ENCODE measurements around the gene RGMB. TPM values are rescaled to one million over a fixed set of nuclear protein-coding genes. Genes with fewer than 3 reads are reported as not detected.
A peak's percentile ranks its signal among the peaks of the same experiment; 100 is the strongest.
"Not testable (repeated sequence)": the region's sequence is repeated elsewhere in the genome, so short reads cannot be mapped to it uniquely, and the experiment has no call there.

RGMB gene
- 10 to 100 TPM; 13.8 to 15.1 (median 14.2) TPM for polyA plus RNA-seq (ENCODE audit: insufficient read length in 3 of 3)

- DNase-seq (ENCODE audit: low read depth in 3 of 3, low spot score in 2 of 3), result peak in 2 of 3 donors; percentile 95 to 97
These were observed at the start of gene RGMB for GRCh38 chr5:98773464-98774191. Gene RGMB, plus strand, starts transcription at chr5:98773663. Its CDS starts 408 bp downstream, at chr5:98774071.

GRCh38 chr5:98726258-98726657, 47.2 kb upstream of the RGMB start:
- DNase-seq (ENCODE audit: low read depth in 3 of 3, low spot score in 2 of 3), result no peak

GRCh38 chr5:98727686-98728085, 45.8 kb upstream of the RGMB start:
- DNase-seq (ENCODE audit: low read depth in 3 of 3, low spot score in 2 of 3), result no peak

GRCh38 chr5:98734646-98735045, 38.8 kb upstream of the RGMB start:
- no peak for DNase-seq (ENCODE audit: low read depth in 3 of 3, low spot score in 2 of 3)

- no peak for DNase-seq (ENCODE audit: low read depth in 3 of 3, low spot score in 2 of 3)
These were observed 37.5 kb upstream of the RGMB start for GRCh38 chr5:98735806-98736507.

GRCh38 chr5:98736753-98737152, 36.7 kb upstream of the RGMB start:
- no peak for DNase-seq (ENCODE audit: low read depth in 3 of 3, low spot score in 2 of 3)

- not testable (repeated sequence) for DNase-seq (ENCODE audit: low read depth in 3 of 3, low spot score in 2 of 3)
These were observed 36.0 kb upstream of the RGMB start for GRCh38 chr5:98737441-98737840.

GRCh38 chr5:98738481-98739149, 34.8 kb upstream of the RGMB start:
- not testable (repeated sequence) for DNase-seq (ENCODE audit: low read depth in 3 of 3, low spot score in 2 of 3)

GRCh38 chr5:98741926-98742325, 31.5 kb upstream of the RGMB start:
- DNase-seq (ENCODE audit: low read depth in 3 of 3, low spot score in 2 of 3), result no peak

GRCh38 chr5:98742396-98743073, 30.9 kb upstream of the RGMB start:
- no peak for DNase-seq (ENCODE audit: low read depth in 3 of 3, low spot score in 2 of 3)

GRCh38 chr5:98748259-98748658, 25.2 kb upstream of the RGMB start:
- DNase-seq (ENCODE audit: low read depth in 3 of 3, low spot score in 2 of 3), result not testable (repeated sequence)

- no peak for DNase-seq (ENCODE audit: low read depth in 3 of 3, low spot score in 2 of 3)
These were observed 24.4 kb upstream of the RGMB start for GRCh38 chr5:98749046-98749445.

GRCh38 chr5:98750693-98751092, 22.8 kb upstream of the RGMB start:
- no peak for DNase-seq (ENCODE audit: low read depth in 3 of 3, low spot score in 2 of 3)

- not testable (repeated sequence) for DNase-seq (ENCODE audit: low read depth in 3 of 3, low spot score in 2 of 3)
These were observed 21.1 kb upstream of the RGMB start for GRCh38 chr5:98752331-98752730.

GRCh38 chr5:98752801-98753200, 20.7 kb upstream of the RGMB start:
- not testable (repeated sequence) for DNase-seq (ENCODE audit: low read depth in 3 of 3, low spot score in 2 of 3)

GRCh38 chr5:98753507-98753906, 20.0 kb upstream of the RGMB start:
- no peak for DNase-seq (ENCODE audit: low read depth in 3 of 3, low spot score in 2 of 3)

GRCh38 chr5:98755406-98755805, 18.1 kb upstream of the RGMB start:
- no peak for DNase-seq (ENCODE audit: low read depth in 3 of 3, low spot score in 2 of 3)

- no peak for DNase-seq (ENCODE audit: low read depth in 3 of 3, low spot score in 2 of 3)
These were observed 15.5 kb upstream of the RGMB start for GRCh38 chr5:98757978-98758377.

- no peak for DNase-seq (ENCODE audit: low read depth in 3 of 3, low spot score in 2 of 3)
These were observed 10.3 kb upstream of the RGMB start for GRCh38 chr5:98763001-98763630.

- no peak for DNase-seq (ENCODE audit: low read depth in 3 of 3, low spot score in 2 of 3)
These were observed 7.6 kb upstream of the RGMB start for GRCh38 chr5:98765815-98766214.
